ENCODE results near the gene PBX3.

Gene PBX3

GRCh38 chr9:125904155-125904851 is 157.1 kb downstream of the PBX3 start:
- DNase-seq (ENCODE audit: low read depth in 2 of 3, low spot score in 1 of 3), result no peak

GRCh38 chr9:125906144-125906543 is 159.0 kb downstream of the PBX3 start:
- no peak for DNase-seq (ENCODE audit: low read depth in 2 of 3, low spot score in 1 of 3)

- no peak for DNase-seq (ENCODE audit: low read depth in 2 of 3, low spot score in 1 of 3)
Measured at GRCh38 chr9:125906893-125907292, 159.7 kb downstream of the PBX3 start.

GRCh38 chr9:125908136-125908535 is 161.0 kb downstream of the PBX3 start:
- DNase-seq (ENCODE audit: low read depth in 2 of 3, low spot score in 1 of 3), result no peak

- DNase-seq (ENCODE audit: low read depth in 2 of 3, low spot score in 1 of 3), result no peak
Measured at GRCh38 chr9:125908966-125909365, 161.8 kb downstream of the PBX3 start.

GRCh38 chr9:125909459-125909858 is 162.3 kb downstream of the PBX3 start:
- no peak for DNase-seq (ENCODE audit: low read depth in 2 of 3, low spot score in 1 of 3)

GRCh38 chr9:125910286-125910685 is 163.1 kb downstream of the PBX3 start:
- no peak for DNase-seq (ENCODE audit: low read depth in 2 of 3, low spot score in 1 of 3)

GRCh38 chr9:125911861-125912644 is 164.9 kb downstream of the PBX3 start:
- no peak for DNase-seq (ENCODE audit: low read depth in 2 of 3, low spot score in 1 of 3)

- no peak for DNase-seq (ENCODE audit: low read depth in 2 of 3, low spot score in 1 of 3)
Measured at GRCh38 chr9:125912667-125913066, 165.5 kb downstream of the PBX3 start.

- no peak for DNase-seq (ENCODE audit: low read depth in 2 of 3, low spot score in 1 of 3)
Measured at GRCh38 chr9:125913551-125913950, 166.4 kb downstream of the PBX3 start.

- DNase-seq (ENCODE audit: low read depth in 2 of 3, low spot score in 1 of 3), result no peak
Measured at GRCh38 chr9:125914411-125914810, 167.2 kb downstream of the PBX3 start.

GRCh38 chr9:125915606-125916005 is 168.4 kb downstream of the PBX3 start:
- DNase-seq (ENCODE audit: low read depth in 2 of 3, low spot score in 1 of 3), result no peak

- no peak for DNase-seq (ENCODE audit: low read depth in 2 of 3, low spot score in 1 of 3)
Measured at GRCh38 chr9:125919565-125919964, 172.4 kb downstream of the PBX3 start.

- no peak for DNase-seq (ENCODE audit: low read depth in 2 of 3, low spot score in 1 of 3)
Measured at GRCh38 chr9:125920402-125920801, 173.2 kb downstream of the PBX3 start.

- no peak for DNase-seq (ENCODE audit: low read depth in 2 of 3, low spot score in 1 of 3)
Measured at GRCh38 chr9:125922854-125923253, 175.7 kb downstream of the PBX3 start.

GRCh38 chr9:125924351-125924750 is 177.2 kb downstream of the PBX3 start:
- DNase-seq (ENCODE audit: low read depth in 2 of 3, low spot score in 1 of 3), result no peak

GRCh38 chr9:125926936-125927335 is 179.8 kb downstream of the PBX3 start:
- no peak for DNase-seq (ENCODE audit: low read depth in 2 of 3, low spot score in 1 of 3)

GRCh38 chr9:125929846-125930245 is 182.7 kb downstream of the PBX3 start:
- no peak for DNase-seq (ENCODE audit: low read depth in 2 of 3, low spot score in 1 of 3)

- no peak for DNase-seq (ENCODE audit: low read depth in 2 of 3, low spot score in 1 of 3)
Measured at GRCh38 chr9:125931211-125931610, 184.0 kb downstream of the PBX3 start.

- no peak for DNase-seq (ENCODE audit: low read depth in 2 of 3, low spot score in 1 of 3)
Measured at GRCh38 chr9:125932012-125932411, 184.8 kb downstream of the PBX3 start.

- DNase-seq (ENCODE audit: low read depth in 2 of 3, low spot score in 1 of 3), result no peak
Measured at GRCh38 chr9:125932746-125933455, 185.7 kb downstream of the PBX3 start.

GRCh38 chr9:125942125-125942524 is 195.0 kb downstream of the PBX3 start:
- no peak for DNase-seq (ENCODE audit: low read depth in 2 of 3, low spot score in 1 of 3)
